HepG2 (cell line): Measurements from ENCODE around the gene NMRAL1.

Experiments used
- MAX ChIP-seq: IDR thresholded peaks from 2 replicates; pipeline ENCODE4 v1.6.1; 2012; ENCODE audit warnings: inconsistent platforms
- NFIC ChIP-seq: IDR thresholded peaks from 2 replicates; pipeline ENCODE4 v1.6.1; 2012; ENCODE audit warnings: mild to moderate bottlenecking, low read length, inconsistent platforms
- ZFP41 ChIP-seq: sonication (generic); formaldehyde crosslinking; IDR thresholded peaks from 2 replicates; pipeline ENCODE4 v1.4.0; 2020; ENCODE audit warnings: mild to moderate bottlenecking, missing genetic modification reagents, borderline replicate concordance

GRCh38 chr16:4522051-4522581, 47.7 kb upstream of the NMRAL1 start:
- TF ChIP-seq MAX (no peak), ZFP41 (CRISPR knock-in tag) (no peak), NFIC (no peak)
